Erythroblast (primary cell): Measurements from ENCODE around the gene ILDR2.

ENCODE experiments used
- DNase-seq, 2 experiments: peaks; one replicate each; lab custom pipeline; 2025; lab: John Stamatoyannopoulos, UW
- GATA1 ChIP-seq: IDR thresholded peaks from 2 replicates; pipeline ENCODE4 v1.6.1; 2011; ENCODE audit warnings: low read depth, mild to moderate bottlenecking, control low read depth, low read length, moderate library complexity
- POLR2A ChIP-seq: IDR thresholded peaks from 2 replicates; pipeline ENCODE4 v1.6.1; 2011; ENCODE audit warnings: mild to moderate bottlenecking, low read length

ILDR2 gene, protein sequence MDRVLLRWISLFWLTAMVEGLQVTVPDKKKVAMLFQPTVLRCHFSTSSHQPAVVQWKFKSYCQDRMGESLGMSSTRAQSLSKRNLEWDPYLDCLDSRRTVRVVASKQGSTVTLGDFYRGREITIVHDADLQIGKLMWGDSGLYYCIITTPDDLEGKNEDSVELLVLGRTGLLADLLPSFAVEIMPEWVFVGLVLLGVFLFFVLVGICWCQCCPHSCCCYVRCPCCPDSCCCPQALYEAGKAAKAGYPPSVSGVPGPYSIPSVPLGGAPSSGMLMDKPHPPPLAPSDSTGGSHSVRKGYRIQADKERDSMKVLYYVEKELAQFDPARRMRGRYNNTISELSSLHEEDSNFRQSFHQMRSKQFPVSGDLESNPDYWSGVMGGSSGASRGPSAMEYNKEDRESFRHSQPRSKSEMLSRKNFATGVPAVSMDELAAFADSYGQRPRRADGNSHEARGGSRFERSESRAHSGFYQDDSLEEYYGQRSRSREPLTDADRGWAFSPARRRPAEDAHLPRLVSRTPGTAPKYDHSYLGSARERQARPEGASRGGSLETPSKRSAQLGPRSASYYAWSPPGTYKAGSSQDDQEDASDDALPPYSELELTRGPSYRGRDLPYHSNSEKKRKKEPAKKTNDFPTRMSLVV

GRCh38 chr1:166975361-166976129, at the start of gene ILDR2:
TSS of gene ILDR2 (minus strand) at chr1:166975540. CDS start at chr1:166975268, 272 bp downstream.
- DNase-seq: peak; percentile 43 to 53
- TF ChIP-seq GATA1 (no peak), POLR2A (no peak)

GRCh38 chr1:167022384-167022783, 47.0 kb upstream of the ILDR2 start:
- no peak for DNase-seq
- no peak for TF ChIP-seq POLR2A
- TF ChIP-seq GATA1: no peak

GRCh38 chr1:167016100-167016750, 40.9 kb upstream of the ILDR2 start:
- no peak for DNase-seq
- TF ChIP-seq POLR2A (no peak), GATA1 (no peak)

DNA sequence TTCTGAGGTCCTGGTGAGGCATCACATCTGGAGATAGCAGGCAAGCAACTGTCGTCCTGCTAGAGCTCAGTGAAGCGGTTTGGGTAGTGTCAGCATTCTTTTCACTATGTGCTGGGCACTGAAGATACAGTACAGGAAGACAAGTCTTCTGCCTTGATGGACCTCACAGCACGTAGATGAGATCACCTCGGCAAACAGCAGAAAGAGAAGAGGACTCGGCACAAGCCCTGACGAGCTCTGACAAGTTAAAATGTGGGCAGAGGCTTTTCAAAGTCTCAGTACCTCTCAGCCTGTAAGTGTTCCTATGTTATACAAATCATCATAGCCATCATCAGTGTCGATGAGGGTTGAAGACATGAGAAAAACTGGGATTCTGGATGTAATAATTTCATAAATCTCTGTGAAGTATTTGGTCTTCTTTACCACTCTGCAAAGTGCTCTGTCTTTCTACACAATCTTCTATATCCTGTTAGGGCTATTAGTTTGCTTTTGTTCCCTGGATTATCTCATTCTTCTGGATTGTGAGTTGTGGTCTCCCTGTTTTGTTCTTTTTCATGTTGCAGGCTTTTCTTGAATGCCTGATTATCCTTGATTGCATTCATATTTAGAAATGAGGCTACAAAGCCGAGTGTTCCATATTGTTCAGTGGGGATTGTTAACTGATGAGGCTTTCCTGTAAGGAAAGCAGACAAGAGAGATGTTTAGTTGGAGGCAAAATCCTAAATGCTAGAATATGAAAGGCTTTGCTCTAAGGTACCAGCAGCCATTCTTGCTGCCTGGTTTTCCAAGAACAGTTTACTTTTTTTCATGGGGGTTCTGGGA, 38.0 kb upstream of the ILDR2 start:
- DNase-seq: no peak

DNA sequence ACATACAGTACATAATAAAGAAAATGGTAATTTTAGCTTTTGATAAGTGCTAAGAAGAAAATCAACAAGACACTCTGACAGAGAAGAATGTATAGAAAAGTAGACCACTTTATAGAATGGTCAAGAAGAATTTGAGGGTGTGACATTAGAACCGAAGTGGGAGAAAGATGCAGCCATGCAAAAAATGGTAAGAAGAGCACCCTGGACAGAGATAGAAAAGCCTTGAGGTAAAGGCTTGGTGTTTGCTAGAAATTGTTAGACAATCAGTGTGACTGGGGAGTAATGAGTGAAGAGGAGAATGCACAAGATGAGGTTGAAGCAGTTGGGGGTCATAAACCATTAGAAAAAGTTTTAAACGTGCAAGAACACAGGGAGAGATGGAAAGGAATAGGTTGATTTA, 37.2 kb upstream of the ILDR2 start:
- TF ChIP-seq GATA1 (no peak), POLR2A (no peak)
- no peak for DNase-seq

More for the DNA sequence above, 38.0 kb upstream of the ILDR2 start:
- TF ChIP-seq POLR2A (no peak), GATA1 (no peak)

GRCh38 chr1:167011560-167012191, 36.3 kb upstream of the ILDR2 start:
- TF ChIP-seq GATA1: no peak
- no peak for TF ChIP-seq POLR2A
- DNase-seq: no peak

DNA sequence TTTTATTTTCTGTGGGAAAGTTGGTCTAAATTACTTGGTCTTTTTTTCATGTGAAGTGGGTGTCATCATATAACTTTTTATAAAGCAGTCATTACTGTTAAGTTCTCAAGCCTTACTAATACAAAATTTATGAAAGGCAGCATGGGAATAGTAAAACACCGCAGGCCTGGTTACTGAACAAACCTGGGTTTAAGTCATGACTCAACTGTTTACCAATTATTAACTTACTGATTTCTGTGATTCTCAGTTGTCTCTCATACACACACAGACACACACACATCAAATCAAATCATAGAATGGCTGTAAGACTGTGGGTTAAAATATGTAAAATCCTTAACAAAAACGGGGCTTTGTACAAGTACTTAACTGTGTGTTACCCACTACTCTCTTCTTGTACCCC, 28.4 kb upstream of the ILDR2 start:
- TF ChIP-seq POLR2A: no peak
- TF ChIP-seq GATA1: no peak

DNA sequence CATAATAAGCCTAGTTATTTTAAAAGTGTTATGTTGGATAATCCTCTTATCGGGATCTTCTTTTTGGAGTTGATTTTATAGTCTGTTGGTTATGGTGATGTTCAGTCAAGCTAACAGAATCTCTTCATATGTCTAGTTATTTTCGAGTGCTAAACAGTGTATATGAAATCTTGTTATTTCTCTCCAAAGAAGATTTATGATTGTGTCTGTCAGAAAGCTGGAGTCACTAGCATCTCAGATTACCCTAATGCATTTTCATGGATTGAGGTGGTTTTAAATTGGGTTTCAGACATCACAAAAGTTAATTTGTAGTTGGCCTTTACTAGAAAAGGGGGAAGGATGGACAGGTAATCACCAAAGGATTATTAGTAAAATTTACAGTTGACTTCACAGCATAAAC, 27.0 kb upstream of the ILDR2 start:
- no peak for DNase-seq
- no peak for TF ChIP-seq GATA1
- TF ChIP-seq POLR2A: no peak

More for the DNA sequence above, 28.4 kb upstream of the ILDR2 start:
- DNase-seq: no peak

GRCh38 chr1:167000546-167000945, 25.2 kb upstream of the ILDR2 start:
- DNase-seq: no peak
- TF ChIP-seq POLR2A: no peak
- no peak for TF ChIP-seq GATA1

DNA sequence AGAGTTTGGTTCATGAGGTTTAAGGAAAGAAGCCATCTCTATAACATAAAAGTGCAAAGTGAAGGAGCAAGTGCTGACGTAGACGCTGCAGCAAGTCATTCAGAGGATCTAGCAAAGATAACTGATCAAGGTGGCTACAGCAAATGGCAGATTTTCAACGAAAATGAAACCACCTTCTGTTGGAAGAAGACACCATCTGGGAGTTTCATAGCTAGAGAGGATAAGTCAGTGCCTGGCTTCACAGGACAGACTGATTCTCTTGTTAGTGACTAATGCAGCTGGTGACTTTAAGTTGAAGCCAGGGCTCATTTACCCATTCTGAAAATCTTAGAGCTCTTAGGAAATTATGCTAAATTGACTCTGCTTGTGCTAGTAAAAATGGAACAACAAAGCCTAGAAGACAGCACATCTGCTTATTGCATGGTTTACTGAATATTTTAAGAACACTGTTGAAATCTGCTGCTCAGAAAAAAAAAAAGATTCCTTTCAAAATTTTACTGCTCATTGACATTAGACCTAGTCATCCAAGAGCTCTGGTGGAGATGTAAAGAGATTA, 24.2 kb upstream of the ILDR2 start:
- no peak for TF ChIP-seq GATA1
- no peak for TF ChIP-seq POLR2A

GRCh38 chr1:166999075-166999474, 23.7 kb upstream of the ILDR2 start:
- DNase-seq: no peak
- TF ChIP-seq POLR2A (no peak), GATA1 (no peak)

More for the DNA sequence above, 24.2 kb upstream of the ILDR2 start:
- DNase-seq: no peak
